IMR-90 (cell line): Measurements from ENCODE around the gene ERVFRD-1. TPM values are rescaled to one million over a fixed set of nuclear protein-coding genes. Genes with fewer than 3 reads are reported as not detected.

Experiments used
- ATAC-seq: fragments of 200-7000 bp; cut with Tn5 transposase; 2 replicates; pipeline ENCODE4 v1.9.1; 2020; ENCODE audit warnings: low read depth, mild to moderate bottlenecking, moderate library complexity
- BruUV-seq: library from RNA; stranded (reverse); fragments of 400-500 nt; replicated peaks from 2 replicates; lab custom pipeline; 2021; lab: Mats Ljungman, UMichigan
- CTCF ChIA-PET: fragments of 300-600 bp; formaldehyde crosslinking; extraction: SDS; loops from one replicate; lab custom pipeline; 2021; ENCODE audit warnings: antibody characterized with exemption; lab: Yijun Ruan, JAX
- POLR2A ChIA-PET: fragments of 300-600 bp; sonication (Branson Sonifier 250); formaldehyde crosslinking; loops from one replicate; lab custom pipeline; 2022; ENCODE audit warnings: antibody characterized with exemption; ENCODE audit not compliant: unreplicated experiment; lab: Charles Lee
- DNase-seq: peaks from one replicate; pipeline ENCODE4 v3.0.0; 2013
- H2AFZ ChIP-seq: replicated peaks from 2 replicates; pipeline ENCODE3; 2013; ENCODE audit warnings: low read length, mild to moderate bottlenecking; ENCODE audit not compliant: poor library complexity
- H2AK5ac ChIP-seq: 2 replicates; pipeline ENCODE4 v1.6.1; 2013; ENCODE audit warnings: low read depth, low read length, inconsistent platforms
- H2AK9ac ChIP-seq: replicated peaks from 2 replicates; pipeline ENCODE3; 2013; ENCODE audit warnings: mild to moderate bottlenecking, low read depth, low read length, moderate library complexity; ENCODE audit not compliant: poor library complexity
- H2BK120ac ChIP-seq: 2 replicates; pipeline ENCODE4 v1.6.1; 2013; ENCODE audit warnings: low read depth, low read length, inconsistent platforms
- H2BK15ac ChIP-seq: 3 replicates; pipeline ENCODE4 v1.6.1; 2013; ENCODE audit warnings: low read depth, low read length, inconsistent platforms
- H2BK20ac ChIP-seq: 2 replicates; pipeline ENCODE4 v1.6.1; 2013; ENCODE audit warnings: low read depth, mild to moderate bottlenecking, inconsistent platforms, low read length, moderate library complexity
- H2BK5ac ChIP-seq: 2 replicates; pipeline ENCODE4 v1.6.1; 2013; ENCODE audit warnings: mild to moderate bottlenecking, low read depth, low read length, inconsistent platforms; ENCODE audit not compliant: poor library complexity, severe bottlenecking
- H3K14ac ChIP-seq: replicated peaks from 2 replicates; pipeline ENCODE4 v1.6.1; 2013; ENCODE audit warnings: low read depth, low read length, inconsistent platforms
- H3K18ac ChIP-seq: 2 replicates; pipeline ENCODE4 v1.6.1; 2013; ENCODE audit warnings: low read depth, low read length, control low read depth
- H3K23ac ChIP-seq: 2 replicates; pipeline ENCODE4 v1.6.1; 2013; ENCODE audit warnings: low read depth, low read length, inconsistent platforms
- H3K27ac ChIP-seq: 2 replicates; pipeline ENCODE4 v1.5.1; 2013; ENCODE audit warnings: mild to moderate bottlenecking, control low read depth, low read length; ENCODE audit not compliant: insufficient read depth
- H3K27me3 ChIP-seq: 2 replicates; pipeline ENCODE4 v1.6.1; 2013; ENCODE audit warnings: low read length; ENCODE audit not compliant: control insufficient read depth, insufficient read depth
- H3K36me3 ChIP-seq: 2 replicates; pipeline ENCODE4 v1.6.1; 2013; ENCODE audit warnings: low read length, mixed read lengths; ENCODE audit not compliant: control insufficient read depth, insufficient read depth
- H3K4ac ChIP-seq: 2 replicates; pipeline ENCODE4 v1.6.1; 2013; ENCODE audit warnings: low read depth, low read length, inconsistent platforms
- H3K4me1 ChIP-seq: 2 replicates; pipeline ENCODE4 v1.6.1; 2013; ENCODE audit warnings: low read length, mixed read lengths; ENCODE audit not compliant: control insufficient read depth, insufficient read depth
- H3K4me2 ChIP-seq: 2 replicates; pipeline ENCODE4 v1.6.1; 2013; ENCODE audit warnings: low read depth, mild to moderate bottlenecking, control low read depth, low read length, moderate library complexity
- H3K4me3 ChIP-seq: 2 replicates; pipeline ENCODE4 v1.5.1; 2013; ENCODE audit warnings: low read depth, mild to moderate bottlenecking, control low read depth, low read length, moderate library complexity; ENCODE audit not compliant: insufficient read depth
- H3K56ac ChIP-seq: 2 replicates; pipeline ENCODE4 v1.6.1; 2013; ENCODE audit warnings: low read length, inconsistent platforms; ENCODE audit not compliant: insufficient read depth; ENCODE audit errors: extremely low read depth
- H3K79me1 ChIP-seq, 2 experiments: 2 replicates each; pipeline ENCODE4 v1.6.1; 2013; ENCODE audit warnings: low read length in 2 of 2, inconsistent platforms in 1 of 2, low read depth in 1 of 2
- H3K9ac ChIP-seq: 2 replicates; pipeline ENCODE4 v1.6.1; 2013; ENCODE audit warnings: low read depth, low read length, control low read depth
- H3K9me1 ChIP-seq: 2 replicates; pipeline ENCODE4 v1.6.1; 2013; ENCODE audit warnings: low read length, inconsistent platforms; ENCODE audit not compliant: insufficient read depth
- H3K9me3 ChIP-seq: 2 replicates; pipeline ENCODE4 v1.6.1; 2013; ENCODE audit warnings: low read length; ENCODE audit not compliant: control insufficient read depth, insufficient read depth
- H4K20me1 ChIP-seq: 2 replicates; pipeline ENCODE4 v1.6.1; 2013; ENCODE audit warnings: low read length, inconsistent platforms; ENCODE audit not compliant: insufficient read depth
- H4K5ac ChIP-seq: 2 replicates; pipeline ENCODE4 v1.6.1; 2013; ENCODE audit warnings: mild to moderate bottlenecking, low read depth, low read length, control low read depth
- H4K8ac ChIP-seq, 2 experiments: 2 replicates each; pipeline ENCODE4 v1.6.1; 2013; ENCODE audit warnings: low read depth in 2 of 2, low read length in 2 of 2, control low read depth in 1 of 2, inconsistent platforms in 1 of 2
- H4K91ac ChIP-seq: 2 replicates; pipeline ENCODE4 v1.6.1; 2013; ENCODE audit warnings: low read depth, low read length, inconsistent platforms; ENCODE audit not compliant: insufficient read depth
- BHLHE40 ChIP-seq: fragments of 150-350 bp; IDR thresholded peaks from 2 replicates; pipeline ENCODE4 v1.6.1; 2016; ENCODE audit warnings: mild to moderate bottlenecking, low read depth, low read length
- CEBPB ChIP-seq: IDR thresholded peaks from 2 replicates; pipeline ENCODE4 v1.6.1; 2012; ENCODE audit warnings: low read depth, low read length, improper control_type of control experiment
- CHD1 ChIP-seq: IDR thresholded peaks from 2 replicates; pipeline ENCODE4 v1.6.1; 2012; ENCODE audit warnings: low read depth, low read length, improper control_type of control experiment
- CTCF ChIP-seq: conservative IDR thresholded peaks from 2 replicates; pipeline ENCODE4 v1.5.1; 2012; ENCODE audit warnings: mild to moderate bottlenecking, low read depth, low read length, improper control_type of control experiment
- ELK1 ChIP-seq: fragments of 150-350 bp; IDR thresholded peaks from 2 replicates; pipeline ENCODE4 v1.6.1; 2016; ENCODE audit warnings: low read depth, mild to moderate bottlenecking, low read length, moderate library complexity, borderline replicate concordance
- MAFK ChIP-seq: IDR thresholded peaks from 2 replicates; pipeline ENCODE4 v1.6.1; 2012; ENCODE audit warnings: low read depth, low read length, improper control_type of control experiment
- MXI1 ChIP-seq: IDR thresholded peaks from 2 replicates; pipeline ENCODE4 v1.6.1; 2012; ENCODE audit warnings: low read depth, mild to moderate bottlenecking, low read length, moderate library complexity, borderline replicate concordance
- NFE2L2 ChIP-seq: fragments of 150-350 bp; IDR thresholded peaks from 2 replicates; pipeline ENCODE4 v1.6.1; 2016; ENCODE audit warnings: low read depth, mild to moderate bottlenecking, low read length
- POLR2A ChIP-seq: IDR thresholded peaks from 2 replicates; pipeline ENCODE4 v1.6.1; 2012; ENCODE audit warnings: mild to moderate bottlenecking, low read depth, low read length
- RAD21 ChIP-seq: IDR thresholded peaks from 2 replicates; pipeline ENCODE4 v1.6.1; 2012; ENCODE audit warnings: low read length, improper control_type of control experiment
- RCOR1 ChIP-seq: IDR thresholded peaks from 2 replicates; pipeline ENCODE4 v1.6.1; 2012; ENCODE audit warnings: mild to moderate bottlenecking, low read length, improper control_type of control experiment; ENCODE audit not compliant: insufficient replicate concordance
- RFX5 ChIP-seq: IDR thresholded peaks from 2 replicates; pipeline ENCODE4 v1.8.0; 2012; ENCODE audit warnings: low read depth, mild to moderate bottlenecking, low read length, moderate library complexity
- SMC3 ChIP-seq: fragments of 150-350 bp; IDR thresholded peaks from 2 replicates; pipeline ENCODE4 v1.6.1; 2016; ENCODE audit warnings: low read depth, mild to moderate bottlenecking, antibody characterized with exemption, low read length, moderate library complexity
- WGBS, 2 experiments: methylation state at CpG; one replicate each; pipeline versions ENCODE4 v1.1.5 to v1.1.7; 2013; ENCODE audit warnings: missing lambda C conversion rate in 2 of 2; ENCODE audit not compliant: insufficient read length in 1 of 2; ENCODE audit errors: extremely low coverage in 2 of 2; 5-methylcytosine and 5-hydroxymethylcytosine counted together
- dilution Hi-C: fragments of 300-500 bp; cut with HindIII; formaldehyde crosslinking; loops from one replicate; pipeline ENCODE4 v1.14.3; 2018; ENCODE audit warnings: low sequenced_read_pairs; ENCODE audit not compliant: unreplicated experiment
- in situ Hi-C: fragments of 300-500 bp; cut with MboI; formaldehyde crosslinking; loops from 3 replicates; pipeline ENCODE4 v1.14.3; 2019; ENCODE audit warnings: low sequenced_read_pairs, inconsistent platforms, mixed read lengths
- intact Hi-C: fragments of 100-400 bp; cut with micrococcal nuclease; formaldehyde crosslinking; loops from 2 replicates; pipeline ENCODE4 v1.10.0; 2022
- polyA plus RNA-seq, 3 experiments: library from polyadenylated mRNA; depleted of rRNA; stranded (reverse); fragments of >200 nt; gene quantifications; 2 replicates each; pipeline ENCODE4 v1.2.3, GENCODE V29; 2012; ENCODE audit warnings: low replicate concordance in 1 of 3
- total RNA-seq: library from RNA; depleted of rRNA; stranded (reverse); fragments of >200 nt; gene quantifications from 2 replicates; pipeline ENCODE4 v1.2.3, GENCODE V29; 2012

The ERVFRD-1 gene
- total and polyA plus RNA-seq, 2 of the 4 experiments (the other 2 are of a cell fraction): not detected

GRCh38 chr6:11065436-11066202 is 45.9 kb downstream of the ERVFRD-1 start:
- H2BK120ac ChIP-seq: no peak overlapping the region
- no peaks in the 10 kb centered on the region for H3K4me1 ChIP-seq
- no peaks in the 10 kb centered on the region for H3K79me1 ChIP-seq
- no peak overlapping the region for H3K4me2 ChIP-seq
- no peak for TF ChIP-seq ELK1
- TF ChIP-seq POLR2A: no peak
- no peak for TF ChIP-seq CHD1
- no peak for TF ChIP-seq RAD21
- no peak for TF ChIP-seq CTCF
- TF ChIP-seq RFX5: no peak
- no peak for TF ChIP-seq CEBPB
- no peak for TF ChIP-seq RCOR1
- TF ChIP-seq MXI1: no peak
- no peak for TF ChIP-seq SMC3
- no peak for TF ChIP-seq MAFK
- no peak for TF ChIP-seq NFE2L2
- no peak for TF ChIP-seq BHLHE40
- no peak overlapping the region for H3K18ac ChIP-seq
- H3K4me3 ChIP-seq: no peak overlapping the region
- no peak overlapping the region for H3K9ac ChIP-seq
- no peak overlapping the region for H2BK15ac ChIP-seq
- in situ Hi-C loops (loop anchor here (5.0 to 25.0 kb wide), 2 partner anchors 113 to 578 kb away; no protein-coding TSS in a partner anchor), intact Hi-C loops (loop anchor here (5.0 kb wide), 1 partner anchor 228 kb away; the partner anchor contains the start of gene MAK), dilution Hi-C loops (no loop called here)
- H2AK5ac ChIP-seq: no peak overlapping the region
- no peak for DNase-seq
- ATAC-seq: no peak
- H3K27ac ChIP-seq: no peak overlapping the region
- CTCF ChIA-PET: interaction anchor here (0.7 to 1.8 kb wide), 2 partner anchors 21 to 114 kb away, joined by 3 to 5 read pairs; no protein-coding TSS in a partner anchor
- no peak overlapping the region for H4K8ac ChIP-seq
- H2AK9ac ChIP-seq: no peak overlapping the region
- H3K14ac ChIP-seq: no peak overlapping the region
- no peaks in the 10 kb centered on the region for H3K36me3 ChIP-seq
- no peaks in the 10 kb centered on the region for H3K9me1 ChIP-seq
- 0 out of 2 replicates have a peak, but pooled peaks cover 3% of the 10 kb centered on the region for H3K9me3 ChIP-seq
- BruUV-seq: no TSS peak
- POLR2A ChIA-PET: interaction anchor here (1.0 kb wide), 1 partner anchor 114 kb away, joined by 3 read pairs; no protein-coding TSS in a partner anchor
- H4K91ac ChIP-seq: no peak overlapping the region
- H3K56ac ChIP-seq: no peak overlapping the region
- no peak overlapping the region for H2AFZ ChIP-seq
- whole genome bisulfite sequencing, 2 experiments: 100% methylated on average over 3 of the region's 6 CpGs; no CpG with 5 or more reads in 1 of the 2 experiments
- H2BK5ac ChIP-seq: no peak overlapping the region
- H2BK20ac ChIP-seq: no peak overlapping the region
- no peak overlapping the region for H3K23ac ChIP-seq
- no peak overlapping the region for H4K5ac ChIP-seq
- peaks cover 9% of the 10 kb centered on the region for H3K27me3 ChIP-seq
- H4K20me1 ChIP-seq: no peaks in the 10 kb centered on the region
- H3K4ac ChIP-seq: no peak overlapping the region
